Cardiac fibroblast (primary cell): ENCODE measurements around the gene THSD4.

ENCODE experiments used
- DNase-seq, 2 donors: peaks; one replicate each; pipeline versions ENCODE4 v3.0.0 to v3.0.0-alpha.2; 2010; ENCODE audit warnings: low read depth in 2 of 2
- H3K4me3 ChIP-seq, 2 donors: replicated peaks in 1 of 2; 1 replicate in 1 of 2; 2 replicates in 1 of 2; pipeline ENCODE4 v1.5.1; 2011; ENCODE audit warnings: low read depth in 2 of 2, low read length in 2 of 2, mild to moderate bottlenecking in 2 of 2, moderate library complexity in 1 of 2
- TF ChIP-seq, protein P1 (sequence below): IDR thresholded peaks from one replicate; pipeline ENCODE4 v1.5.1; 2011; ENCODE audit warnings: low read depth, mild to moderate bottlenecking, low read length, inconsistent platforms

Gene THSD4

DNA sequence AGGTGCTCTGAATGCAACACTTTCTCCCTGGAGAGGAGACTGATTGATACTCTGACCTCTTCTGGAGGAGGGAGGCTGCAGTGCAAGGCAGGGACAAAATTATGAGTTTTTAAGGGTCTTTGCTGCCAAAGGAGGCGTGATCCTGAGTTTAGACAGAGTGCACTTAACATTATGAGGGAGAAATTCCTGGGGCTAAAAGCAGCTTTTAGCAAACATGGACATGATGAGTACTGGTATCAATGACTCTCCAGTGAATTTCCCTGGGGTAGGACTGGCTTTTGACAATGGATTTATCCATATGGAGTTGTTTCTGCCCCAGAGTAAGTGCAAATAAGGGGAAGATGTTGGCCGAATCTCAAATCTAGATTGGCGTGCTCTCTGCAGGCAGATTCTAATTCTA is 133.1 kb downstream of the THSD4 start:
- H3K4me3 ChIP-seq: no peak overlapping the region
- DNase-seq: no peak
- TF ChIP-seq, protein P1, sequence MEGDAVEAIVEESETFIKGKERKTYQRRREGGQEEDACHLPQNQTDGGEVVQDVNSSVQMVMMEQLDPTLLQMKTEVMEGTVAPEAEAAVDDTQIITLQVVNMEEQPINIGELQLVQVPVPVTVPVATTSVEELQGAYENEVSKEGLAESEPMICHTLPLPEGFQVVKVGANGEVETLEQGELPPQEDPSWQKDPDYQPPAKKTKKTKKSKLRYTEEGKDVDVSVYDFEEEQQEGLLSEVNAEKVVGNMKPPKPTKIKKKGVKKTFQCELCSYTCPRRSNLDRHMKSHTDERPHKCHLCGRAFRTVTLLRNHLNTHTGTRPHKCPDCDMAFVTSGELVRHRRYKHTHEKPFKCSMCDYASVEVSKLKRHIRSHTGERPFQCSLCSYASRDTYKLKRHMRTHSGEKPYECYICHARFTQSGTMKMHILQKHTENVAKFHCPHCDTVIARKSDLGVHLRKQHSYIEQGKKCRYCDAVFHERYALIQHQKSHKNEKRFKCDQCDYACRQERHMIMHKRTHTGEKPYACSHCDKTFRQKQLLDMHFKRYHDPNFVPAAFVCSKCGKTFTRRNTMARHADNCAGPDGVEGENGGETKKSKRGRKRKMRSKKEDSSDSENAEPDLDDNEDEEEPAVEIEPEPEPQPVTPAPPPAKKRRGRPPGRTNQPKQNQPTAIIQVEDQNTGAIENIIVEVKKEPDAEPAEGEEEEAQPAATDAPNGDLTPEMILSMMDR: no peak

DNA sequence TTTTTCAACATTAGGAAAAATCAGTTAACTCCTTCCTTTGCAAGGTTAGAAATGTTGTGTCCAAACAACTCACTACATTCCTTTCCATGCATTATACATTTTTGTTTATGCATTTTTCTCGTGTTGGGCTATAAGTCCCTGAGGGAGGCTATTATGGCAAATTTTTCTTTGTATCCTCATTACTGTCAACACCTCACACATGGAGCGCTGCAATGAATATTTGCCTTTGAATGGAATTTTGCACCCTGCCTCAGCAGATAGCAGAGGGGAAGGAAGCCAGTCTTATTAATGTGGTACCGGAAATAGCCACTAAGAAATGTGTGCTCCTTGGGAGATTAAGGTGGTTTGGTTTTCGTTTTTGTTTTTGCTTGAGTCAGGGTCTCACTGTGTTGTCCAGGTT is 134.7 kb downstream of the THSD4 start:
- TF ChIP-seq, protein P1: no peak
- no peak overlapping the region for H3K4me3 ChIP-seq
- DNase-seq: peak in 1 of 2 donors; percentile 69

DNA sequence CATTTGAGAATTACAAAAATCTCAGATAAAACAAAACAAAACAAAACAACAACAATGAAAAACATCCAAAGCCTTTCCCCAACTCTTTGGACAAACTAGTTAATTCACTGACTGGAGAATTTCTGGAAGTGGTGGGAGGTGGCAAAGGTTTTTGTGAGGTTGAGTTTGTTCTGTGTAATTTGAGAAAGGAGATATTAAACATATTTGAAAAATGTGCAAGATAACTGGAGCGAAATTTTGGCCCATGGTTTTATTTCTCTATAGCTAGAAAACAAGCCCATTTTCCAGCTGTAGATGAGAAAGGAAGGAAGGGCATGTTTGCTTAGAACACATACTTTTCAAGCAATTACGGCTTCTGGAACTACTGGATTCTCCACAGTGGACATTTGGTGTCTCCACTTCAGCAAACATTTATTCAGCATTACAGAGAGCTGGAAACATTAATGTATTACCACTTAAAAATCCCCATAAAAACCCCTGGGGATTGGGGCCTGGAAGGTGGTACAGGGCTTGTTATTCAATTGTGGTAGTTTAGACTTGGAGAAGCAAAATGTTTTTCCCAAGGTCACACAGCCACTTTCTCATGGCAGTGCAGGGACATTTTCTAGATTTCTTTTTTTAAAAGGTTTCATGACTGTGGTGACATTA is 135.8 kb downstream of the THSD4 start:
- TF ChIP-seq, protein P1: no peak
- DNase-seq: peak in 1 of 2 donors; percentile 60
- no peak overlapping the region for H3K4me3 ChIP-seq

DNA sequence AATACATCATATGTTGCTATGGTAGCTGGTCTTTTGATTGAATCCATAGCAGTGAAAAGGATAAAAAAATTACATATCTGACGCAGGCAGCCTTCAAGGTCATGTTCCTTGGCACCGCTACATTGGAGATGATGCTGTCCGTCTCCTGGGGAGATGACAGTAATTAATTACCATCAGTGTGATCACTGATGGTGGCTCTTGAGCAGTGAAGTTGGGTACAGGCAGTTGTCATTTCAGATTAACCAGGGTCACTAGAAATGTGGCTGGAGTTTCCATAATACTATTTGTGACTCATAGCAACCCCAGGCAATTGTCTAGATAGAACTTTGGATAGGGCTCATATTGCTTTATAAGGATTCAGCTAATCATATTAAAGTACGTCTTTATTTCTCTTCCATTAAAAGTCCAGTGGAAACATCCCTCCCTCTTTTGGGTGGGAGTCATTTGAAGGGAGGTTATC is 136.3 kb downstream of the THSD4 start:
- no peak overlapping the region for H3K4me3 ChIP-seq
- TF ChIP-seq, protein P1: no peak
- peak; percentile 32 to 34 for DNase-seq

DNA sequence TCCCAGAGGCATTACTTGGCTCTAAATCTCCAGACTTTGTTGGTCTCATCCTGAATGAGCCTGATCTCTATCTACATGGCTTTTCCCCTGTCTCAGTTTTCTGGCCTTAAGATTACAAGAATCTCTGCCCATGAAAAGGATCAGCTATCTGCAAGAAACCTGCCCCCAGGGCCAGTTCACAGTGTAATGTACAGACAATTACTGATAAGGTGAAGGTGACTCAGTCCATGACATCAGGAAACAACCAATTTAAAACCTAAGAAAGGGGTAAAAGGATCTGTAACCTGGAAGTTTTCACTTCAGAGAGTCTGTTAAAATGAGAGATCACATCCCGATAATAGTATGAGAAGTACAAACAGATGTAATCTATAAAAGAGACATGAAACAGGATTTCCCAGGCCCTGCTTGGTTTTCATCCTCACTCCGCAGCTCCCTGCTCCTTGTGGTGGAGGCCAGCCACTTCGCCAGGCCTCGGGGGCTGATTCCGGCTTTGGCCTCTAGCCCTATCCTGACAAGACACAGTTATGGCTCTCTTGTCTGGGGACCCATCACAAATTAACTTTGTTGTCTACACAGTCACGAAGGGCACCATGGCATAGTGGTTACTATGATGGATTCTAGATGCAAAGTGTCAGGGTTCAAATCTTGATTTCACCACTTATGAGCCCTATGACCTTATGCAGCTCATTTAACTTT is 136.9 kb downstream of the THSD4 start:
- TF ChIP-seq, protein P1: no peak
- H3K4me3 ChIP-seq: no peak overlapping the region

DNA sequence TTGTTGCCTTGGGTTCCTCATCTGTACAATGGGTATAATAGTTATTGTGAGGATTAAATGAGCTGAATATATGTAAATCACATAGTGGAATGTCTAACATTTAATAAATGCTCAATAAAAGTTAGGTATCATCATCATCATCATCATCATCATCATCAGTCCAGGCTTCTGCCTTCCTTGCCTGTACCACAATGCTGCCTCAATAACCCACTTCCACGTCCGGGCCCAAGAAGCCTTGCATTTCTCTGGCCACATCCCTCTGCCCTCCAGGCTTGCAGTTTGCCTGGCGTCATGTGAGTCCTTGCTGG is 137.4 kb downstream of the THSD4 start:
- DNase-seq: no peak
- TF ChIP-seq, protein P1: no peak
- H3K4me3 ChIP-seq: no peak overlapping the region

More for the DNA sequence above, 136.9 kb downstream of the THSD4 start:
- peak; percentile 45 to 52 for DNase-seq

DNA sequence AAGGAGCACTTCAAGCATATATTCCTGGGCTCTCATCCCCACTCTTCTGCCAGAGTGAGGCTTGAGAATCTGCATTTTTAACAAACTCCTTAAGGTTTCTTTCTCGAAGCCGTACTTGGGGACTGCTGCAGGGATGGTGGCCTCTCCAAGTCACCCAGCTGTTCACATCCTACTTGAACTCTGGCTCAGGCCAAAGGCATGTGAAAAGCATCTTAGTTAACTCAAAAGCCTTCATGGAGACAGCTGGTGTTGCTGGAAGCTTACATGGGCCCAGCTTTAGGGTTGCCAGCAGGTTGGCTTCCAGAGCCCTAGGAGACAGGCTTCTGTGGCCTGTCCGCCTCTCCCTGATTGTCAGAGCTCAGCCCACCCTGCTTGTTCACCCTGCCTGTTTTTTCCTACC is 139.2 kb downstream of the THSD4 start:
- no peak for DNase-seq
- H3K4me3 ChIP-seq: no peak overlapping the region
- TF ChIP-seq, protein P1: no peak
